H9 (cell line): ENCODE results near the gene BUD13. TPM values are rescaled to one million over a fixed set of nuclear protein-coding genes. Genes with fewer than 3 reads are reported as not detected.

Experiments used
- DNase-seq: peaks from one replicate; pipeline ENCODE4 v3.0.0-alpha.2; 2017
- H2AFZ ChIP-seq: one replicate; pipeline ENCODE4 v1.6.1; 2013; ENCODE audit warnings: mild to moderate bottlenecking, low read length, control low read depth, moderate library complexity
- H2AK5ac ChIP-seq: 2 replicates; pipeline ENCODE4 v1.6.1; 2013; ENCODE audit warnings: low read length, control low read depth, mixed read lengths; ENCODE audit not compliant: insufficient read length
- H2BK120ac ChIP-seq: one replicate; pipeline ENCODE4 v1.6.1; 2013; ENCODE audit warnings: low read depth, mild to moderate bottlenecking, low read length, control low read depth, inconsistent platforms; ENCODE audit not compliant: poor library complexity, severe bottlenecking
- H2BK12ac ChIP-seq: 2 replicates; pipeline ENCODE4 v1.6.1; 2013; ENCODE audit warnings: low read length, control low read depth, mixed read lengths, low read depth; ENCODE audit not compliant: insufficient read length
- H2BK15ac ChIP-seq: 2 replicates; pipeline ENCODE4 v1.6.1; 2013; ENCODE audit warnings: low read depth, low read length, control low read depth
- H2BK20ac ChIP-seq: one replicate; pipeline ENCODE4 v1.6.1; 2013; ENCODE audit warnings: low read depth, mild to moderate bottlenecking, low read length, control low read depth, inconsistent platforms; ENCODE audit not compliant: poor library complexity, severe bottlenecking
- H2BK5ac ChIP-seq: 2 replicates; pipeline ENCODE4 v1.6.1; 2013; ENCODE audit warnings: low read length, control low read depth, mixed read lengths; ENCODE audit not compliant: insufficient read length
- H3K14ac ChIP-seq: 2 replicates; pipeline ENCODE4 v1.6.1; 2013; ENCODE audit warnings: low read length, control low read depth; ENCODE audit not compliant: insufficient read depth
- H3K18ac ChIP-seq: 2 replicates; pipeline ENCODE4 v1.6.1; 2013; ENCODE audit warnings: low read depth, mild to moderate bottlenecking, mixed read lengths, low read length, control low read depth; ENCODE audit not compliant: insufficient read length
- H3K23ac ChIP-seq: 2 replicates; pipeline ENCODE4 v1.6.1; 2013; ENCODE audit warnings: low read length, control low read depth, mixed read lengths, low read depth; ENCODE audit not compliant: insufficient read length
- H3K23me2 ChIP-seq: 2 replicates; pipeline ENCODE4 v1.6.1; 2013; ENCODE audit warnings: low read depth, mild to moderate bottlenecking, mixed read lengths, low read length, control low read depth; ENCODE audit not compliant: insufficient read length, poor library complexity, severe bottlenecking
- H3K27ac ChIP-seq: 2 replicates; pipeline ENCODE4 v1.5.1; 2013; ENCODE audit warnings: low read length, control low read depth, mixed read lengths, low read depth; ENCODE audit not compliant: insufficient read length
- H3K27me3 ChIP-seq: 2 replicates; pipeline ENCODE4 v1.6.1; 2013; ENCODE audit warnings: low read length, control low read depth, inconsistent platforms; ENCODE audit not compliant: insufficient read depth
- H3K4ac ChIP-seq: 2 replicates; pipeline ENCODE4 v1.6.1; 2013; ENCODE audit warnings: low read depth, mild to moderate bottlenecking, control low read depth, inconsistent platforms, low read length, moderate library complexity
- H3K4me1 ChIP-seq: 2 replicates; pipeline ENCODE4 v1.6.1; 2013; ENCODE audit warnings: low read length, control low read depth, inconsistent platforms; ENCODE audit not compliant: insufficient read depth
- H3K4me2 ChIP-seq: 2 replicates; pipeline ENCODE4 v1.6.1; 2013; ENCODE audit warnings: low read length, control low read depth, mixed read lengths; ENCODE audit not compliant: insufficient read length, insufficient read depth
- H3K56ac ChIP-seq: 2 replicates; pipeline ENCODE4 v1.6.1; 2013; ENCODE audit warnings: low read depth, mild to moderate bottlenecking, mixed read lengths, low read length, control low read depth; ENCODE audit not compliant: insufficient read length
- H3K79me1 ChIP-seq: 2 replicates; pipeline ENCODE4 v1.6.1; 2013; ENCODE audit warnings: low read depth, mild to moderate bottlenecking, moderate library complexity, low read length, control low read depth, inconsistent platforms; ENCODE audit not compliant: insufficient read depth, poor library complexity, severe bottlenecking
- H3K79me2 ChIP-seq: 2 replicates; pipeline ENCODE4 v1.6.1; 2013; ENCODE audit warnings: low read length, control low read depth, inconsistent platforms; ENCODE audit not compliant: insufficient read depth
- H3K9ac ChIP-seq: 2 replicates; pipeline ENCODE4 v1.6.1; 2013; ENCODE audit warnings: low read length, control low read depth, mixed read lengths; ENCODE audit not compliant: insufficient read length; ENCODE audit errors: extremely low read depth
- H3K9me3 ChIP-seq: one replicate; pipeline ENCODE4 v1.6.1; 2013; ENCODE audit warnings: low read depth, low read length, inconsistent platforms; ENCODE audit not compliant: control insufficient read depth
- H3T11ph ChIP-seq: one replicate; pipeline ENCODE4 v1.6.1; 2013; ENCODE audit warnings: mild to moderate bottlenecking, low read length, control low read depth, inconsistent platforms
- H4K20me1 ChIP-seq: one replicate; pipeline ENCODE4 v1.6.1; 2013; ENCODE audit not compliant: control insufficient read depth, insufficient read length, insufficient read depth
- H4K5ac ChIP-seq: 2 replicates; pipeline ENCODE4 v1.6.1; 2013; ENCODE audit warnings: low read depth, mild to moderate bottlenecking, mixed read lengths, low read length, control low read depth; ENCODE audit not compliant: insufficient read length
- H4K8ac ChIP-seq: replicated peaks from 2 replicates; pipeline ENCODE4 v1.6.1; 2013; ENCODE audit warnings: low read length, control low read depth, mixed read lengths, low read depth; ENCODE audit not compliant: insufficient read length
- H4K91ac ChIP-seq: 2 replicates; pipeline ENCODE4 v1.6.1; 2013; ENCODE audit warnings: low read depth, mild to moderate bottlenecking, moderate library complexity, mixed read lengths, low read length, control low read depth; ENCODE audit not compliant: insufficient read length
- H3K27ac Mint-ChIP-seq, 3 experiments: 2 replicates in 2 of 3; 3 replicates in 1 of 3; pipeline ENCODE4 v1.8.0; 2020 to 2021; ENCODE audit warnings: mixed read lengths in 3 of 3, mild to moderate bottlenecking in 1 of 3, moderate library complexity in 1 of 3
- H3K27me3 Mint-ChIP-seq: 2 replicates; pipeline ENCODE4 v1.8.0; 2021; ENCODE audit warnings: low read depth, mild to moderate bottlenecking, moderate library complexity, mixed read lengths
- H3K36me3 Mint-ChIP-seq, 3 experiments: 2 replicates in 2 of 3; 3 replicates in 1 of 3; pipeline ENCODE4 v1.8.0; 2020 to 2021; ENCODE audit warnings: low read depth in 3 of 3, mixed read lengths in 3 of 3; ENCODE audit not compliant: insufficient read depth in 1 of 3
- H3K4me1 Mint-ChIP-seq, 2 experiments: 2 replicates each; pipeline ENCODE4 v1.8.0; 2020; ENCODE audit warnings: mixed read lengths in 2 of 2
- H3K4me3 Mint-ChIP-seq, 2 experiments: 2 replicates in 1 of 2; 3 replicates in 1 of 2; pipeline ENCODE4 v1.8.0; 2020 to 2021; ENCODE audit warnings: mild to moderate bottlenecking in 2 of 2, mixed read lengths in 2 of 2, moderate library complexity in 1 of 2
- H3K9me3 Mint-ChIP-seq, 2 experiments: 2 replicates in 1 of 2; 3 replicates in 1 of 2; pipeline ENCODE4 v1.8.0; 2020; ENCODE audit warnings: mild to moderate bottlenecking in 2 of 2, mixed read lengths in 2 of 2, moderate library complexity in 1 of 2
- WGBS: extraction: QIAGEN DNeasy Blood & Tissue Kit; methylation state at CpG from one replicate; pipeline ENCODE4 v1.1.7; 2013; ENCODE audit warnings: missing lambda C conversion rate, low lambda C conversion rate, mixed read lengths; ENCODE audit not compliant: insufficient read length; ENCODE audit errors: extremely low coverage; 5-methylcytosine and 5-hydroxymethylcytosine counted together
- total RNA-seq: library from RNA; stranded (reverse); gene quantifications from 2 replicates; pipeline ENCODE4 v1.2.1, GENCODE V29; 2021
- TF ChIP-seq, protein P1 (sequence below): fragments of 200-600 bp; sonication (generic); conservative IDR thresholded peaks from 3 replicates; pipeline ENCODE4 v1.8.0; 2021; ENCODE audit warnings: antibody characterized with exemption, mild to moderate bottlenecking

Gene BUD13
- total RNA-seq, 1 experiment from 2014 or later = 30.0 TPM

DNA sequence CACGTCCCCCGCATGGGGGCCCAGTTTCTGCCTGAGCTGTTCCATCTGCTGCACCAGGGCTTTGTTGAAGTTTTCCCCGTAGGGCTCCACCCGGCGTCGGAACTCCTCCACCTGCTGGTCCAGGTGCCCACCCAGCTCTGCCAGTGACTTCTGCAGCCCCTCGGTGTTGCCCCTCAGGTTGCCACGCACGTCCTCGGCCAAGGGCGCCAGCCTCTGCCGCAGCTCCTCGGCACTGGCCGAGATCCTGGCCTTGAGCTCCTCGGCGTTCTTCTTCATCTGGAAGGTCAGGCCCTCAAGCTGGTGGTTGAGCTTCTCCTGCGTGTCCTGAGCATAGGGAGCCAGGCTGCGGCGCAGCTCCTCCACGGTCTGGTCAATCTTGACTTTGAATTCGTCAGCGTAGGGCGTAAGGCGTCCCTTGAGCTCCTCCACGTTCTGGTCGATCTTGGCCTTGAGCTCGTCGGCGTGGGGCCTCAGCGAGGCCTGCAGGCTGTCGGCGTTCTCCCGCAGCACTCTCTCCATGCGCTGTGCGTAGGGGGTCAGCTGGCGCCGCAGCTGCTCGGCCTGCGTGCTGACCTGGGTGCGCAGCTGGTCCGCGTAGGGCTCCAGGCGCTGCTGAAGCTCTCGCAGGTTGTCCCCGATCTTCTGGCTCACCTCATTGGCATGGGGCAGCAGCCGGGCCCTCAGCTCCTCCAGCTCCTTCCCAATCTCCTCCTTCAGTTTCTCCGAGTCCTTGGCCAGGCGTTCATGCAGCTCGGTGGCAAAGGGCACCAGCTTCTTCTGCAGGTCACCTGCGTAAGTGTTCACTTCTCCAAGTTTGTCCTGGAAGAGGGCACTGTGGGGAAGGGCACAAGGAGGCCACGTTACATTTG lies 48.5 kb upstream of the BUD13 start:
- Histone ChIP-seq H3K23me2 (no peaks in the 10 kb centered on the region), H3K27me3 (no peaks in the 10 kb centered on the region), H2AFZ (no peak overlapping the region), H3K14ac (no peak overlapping the region; the same call in 1 of the 2 replicates), H3K18ac (no peak overlapping the region), H3K56ac (no peak overlapping the region), H2BK120ac (no peak overlapping the region), H3K4me2 (no peak overlapping the region), H2BK5ac (no peak overlapping the region), H3K23ac (no peak overlapping the region), H2BK20ac (no peak overlapping the region), H3K9me3 (no peaks in the 10 kb centered on the region), H3T11ph (no peak overlapping the region), H2AK5ac (no peak overlapping the region), H3K4ac (no peak overlapping the region), H3K79me1 (no peaks in the 10 kb centered on the region), H4K91ac (no peak overlapping the region), H2BK12ac (no peak overlapping the region), H3K9ac (no peak overlapping the region), H4K8ac (no peak overlapping the region), H2BK15ac (no peak overlapping the region), H4K20me1 (no peaks in the 10 kb centered on the region), H4K5ac (no peak overlapping the region), H3K4me1 (no peaks in the 10 kb centered on the region; the same call in 1 of the 2 replicates), H3K27ac (no peak overlapping the region), H3K79me2 (no peaks in the 10 kb centered on the region)
- H3K4me1 Mint-ChIP-seq = peaks cover 5 to 6% of the 10 kb centered on the region in 2 experiments; a peak in 3 of 4 replicates
- H3K9me3 Mint-ChIP-seq = no peaks in the 10 kb centered on the region
- WGBS = no CpG with 5 or more reads among the region's 51 CpGs
- no peaks in the 10 kb centered on the region for H3K36me3 Mint-ChIP-seq
- H3K27ac Mint-ChIP-seq = no peak overlapping the region
- TF ChIP-seq, protein P1, sequence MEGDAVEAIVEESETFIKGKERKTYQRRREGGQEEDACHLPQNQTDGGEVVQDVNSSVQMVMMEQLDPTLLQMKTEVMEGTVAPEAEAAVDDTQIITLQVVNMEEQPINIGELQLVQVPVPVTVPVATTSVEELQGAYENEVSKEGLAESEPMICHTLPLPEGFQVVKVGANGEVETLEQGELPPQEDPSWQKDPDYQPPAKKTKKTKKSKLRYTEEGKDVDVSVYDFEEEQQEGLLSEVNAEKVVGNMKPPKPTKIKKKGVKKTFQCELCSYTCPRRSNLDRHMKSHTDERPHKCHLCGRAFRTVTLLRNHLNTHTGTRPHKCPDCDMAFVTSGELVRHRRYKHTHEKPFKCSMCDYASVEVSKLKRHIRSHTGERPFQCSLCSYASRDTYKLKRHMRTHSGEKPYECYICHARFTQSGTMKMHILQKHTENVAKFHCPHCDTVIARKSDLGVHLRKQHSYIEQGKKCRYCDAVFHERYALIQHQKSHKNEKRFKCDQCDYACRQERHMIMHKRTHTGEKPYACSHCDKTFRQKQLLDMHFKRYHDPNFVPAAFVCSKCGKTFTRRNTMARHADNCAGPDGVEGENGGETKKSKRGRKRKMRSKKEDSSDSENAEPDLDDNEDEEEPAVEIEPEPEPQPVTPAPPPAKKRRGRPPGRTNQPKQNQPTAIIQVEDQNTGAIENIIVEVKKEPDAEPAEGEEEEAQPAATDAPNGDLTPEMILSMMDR = no peak
- peaks cover 10% of the 10 kb centered on the region for H3K27me3 Mint-ChIP-seq
- no peak overlapping the region for H3K4me3 Mint-ChIP-seq
- no peak for DNase-seq
